ENCODE results near the gene NEURL1B.

Gene NEURL1B

DNA sequence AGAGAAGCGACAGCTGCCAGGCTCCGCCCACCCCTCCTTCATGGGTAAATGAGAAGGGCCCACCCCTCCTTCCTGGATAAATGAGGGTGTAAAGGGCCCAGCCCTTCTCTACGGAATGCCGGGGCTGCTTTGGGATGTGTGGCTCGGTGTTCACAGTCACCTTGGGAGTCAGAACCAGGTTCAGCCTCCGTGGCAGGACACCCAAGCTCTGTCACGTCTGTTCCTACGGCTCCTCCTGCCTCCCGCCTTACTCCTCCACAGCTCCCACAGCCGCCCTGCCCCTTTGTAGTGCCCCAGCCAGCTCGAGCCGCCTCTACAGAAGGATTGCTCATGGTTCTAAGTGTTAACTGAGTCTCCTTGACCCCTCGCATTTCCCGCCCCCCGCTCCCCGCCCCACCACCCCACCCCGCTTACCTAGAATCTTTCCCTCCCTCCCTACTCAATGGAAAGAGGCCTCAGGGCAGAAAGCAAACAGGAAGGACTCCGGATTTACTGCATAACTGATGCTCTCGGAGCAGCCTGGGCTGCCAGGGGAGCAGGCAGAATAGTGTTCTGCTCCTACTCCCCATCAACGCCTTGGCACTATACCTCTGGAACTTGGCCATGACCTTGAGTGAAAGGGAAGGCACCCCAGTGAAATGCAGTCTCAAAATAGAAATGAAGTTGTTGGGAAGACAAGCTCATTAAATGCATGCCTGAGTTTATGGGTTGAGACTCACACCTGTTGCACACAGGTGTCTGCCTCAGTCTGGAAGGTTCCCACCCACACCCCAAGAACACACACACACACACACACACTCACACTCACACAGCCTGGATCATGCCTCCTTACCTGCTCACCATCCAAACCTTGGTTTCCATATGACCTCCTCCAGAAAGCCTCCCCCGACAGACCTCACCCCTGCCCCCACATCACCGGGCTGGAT is 59.6 kb downstream of the NEURL1B start:
- TF ChIP-seq, protein P1, sequence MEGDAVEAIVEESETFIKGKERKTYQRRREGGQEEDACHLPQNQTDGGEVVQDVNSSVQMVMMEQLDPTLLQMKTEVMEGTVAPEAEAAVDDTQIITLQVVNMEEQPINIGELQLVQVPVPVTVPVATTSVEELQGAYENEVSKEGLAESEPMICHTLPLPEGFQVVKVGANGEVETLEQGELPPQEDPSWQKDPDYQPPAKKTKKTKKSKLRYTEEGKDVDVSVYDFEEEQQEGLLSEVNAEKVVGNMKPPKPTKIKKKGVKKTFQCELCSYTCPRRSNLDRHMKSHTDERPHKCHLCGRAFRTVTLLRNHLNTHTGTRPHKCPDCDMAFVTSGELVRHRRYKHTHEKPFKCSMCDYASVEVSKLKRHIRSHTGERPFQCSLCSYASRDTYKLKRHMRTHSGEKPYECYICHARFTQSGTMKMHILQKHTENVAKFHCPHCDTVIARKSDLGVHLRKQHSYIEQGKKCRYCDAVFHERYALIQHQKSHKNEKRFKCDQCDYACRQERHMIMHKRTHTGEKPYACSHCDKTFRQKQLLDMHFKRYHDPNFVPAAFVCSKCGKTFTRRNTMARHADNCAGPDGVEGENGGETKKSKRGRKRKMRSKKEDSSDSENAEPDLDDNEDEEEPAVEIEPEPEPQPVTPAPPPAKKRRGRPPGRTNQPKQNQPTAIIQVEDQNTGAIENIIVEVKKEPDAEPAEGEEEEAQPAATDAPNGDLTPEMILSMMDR (conservative IDR thresholded peaks at IDR 0.05; ENCODE audit: low read depth, low read length), result no peak
- peak overlapping the region; percentile 17 for H3K4me3 ChIP-seq (ENCODE audit: low read length)
- no peak for DNase-seq (ENCODE audit: low read depth)

DNA sequence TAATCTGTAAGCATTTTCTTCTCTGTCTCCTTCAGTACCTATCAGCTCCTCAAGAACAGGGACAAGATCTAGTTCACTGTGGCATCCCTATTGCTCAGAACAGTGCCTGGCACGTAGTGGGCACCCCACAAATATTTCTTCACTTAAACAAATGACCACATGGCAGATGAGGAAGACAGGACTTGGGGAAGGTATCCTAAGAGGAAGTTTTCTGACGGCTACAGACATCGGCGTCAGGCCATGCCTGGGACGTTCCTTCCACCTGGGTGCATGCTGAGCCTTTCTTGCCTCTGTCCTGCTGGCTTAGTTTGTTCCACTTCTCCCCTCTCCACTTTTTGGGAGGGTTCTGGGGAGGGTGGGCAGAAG is 60.2 kb downstream of the NEURL1B start:
- no peak for DNase-seq (ENCODE audit: low read depth)
- H3K4me3 ChIP-seq (ENCODE audit: low read length), result no peak overlapping the region
- TF ChIP-seq, protein P1 (conservative IDR thresholded peaks at IDR 0.05; ENCODE audit: low read depth, low read length), result no peak

DNA sequence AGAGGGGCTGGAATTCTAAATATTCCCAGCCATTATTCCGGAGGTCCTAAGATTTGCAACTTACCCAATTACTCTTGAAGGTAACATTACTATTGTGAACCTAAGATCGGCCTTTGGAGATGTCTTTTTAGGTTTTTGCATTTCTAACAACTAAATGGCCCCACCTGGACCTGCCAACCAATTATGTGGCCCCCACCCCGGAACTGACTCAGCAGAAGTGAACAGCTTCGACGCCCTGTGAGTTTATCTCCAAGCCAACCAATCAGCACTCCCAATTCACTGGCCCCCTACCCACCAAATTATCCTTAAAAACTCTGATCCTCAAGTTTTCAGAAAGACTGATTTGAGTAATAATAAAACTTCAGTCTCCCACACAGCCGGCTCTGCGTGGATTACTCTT is 62.9 kb downstream of the NEURL1B start:
- TF ChIP-seq, protein P1 (conservative IDR thresholded peaks at IDR 0.05; ENCODE audit: low read depth, low read length), result no peak

DNA sequence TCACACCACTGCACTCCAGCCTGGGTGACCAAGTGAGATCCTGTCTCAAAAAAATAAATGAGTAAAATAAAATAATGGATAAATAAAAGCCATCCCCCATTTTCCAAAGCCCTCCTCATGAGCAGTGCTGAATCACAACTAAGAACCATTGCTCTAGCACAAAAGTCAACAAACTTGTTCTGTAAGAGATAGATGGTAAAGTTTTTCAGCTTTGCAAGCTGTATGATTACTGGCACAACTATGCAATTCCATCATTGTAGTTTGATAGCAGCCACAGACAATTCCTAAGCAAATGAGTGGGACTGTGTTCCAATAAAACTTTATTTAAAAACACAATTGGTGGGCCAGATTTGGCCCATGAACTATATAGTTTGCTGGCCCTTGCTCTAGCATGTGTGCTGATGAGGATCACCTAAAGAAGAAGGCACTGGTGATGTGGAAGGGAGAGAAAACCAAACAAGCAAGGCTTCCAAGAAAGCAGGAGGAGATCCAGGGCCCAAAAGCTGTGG is 64.6 kb downstream of the NEURL1B start:
- no peak for DNase-seq (ENCODE audit: low read depth)
- H3K4me3 ChIP-seq (ENCODE audit: low read length), result no peak overlapping the region
- TF ChIP-seq, protein P1 (conservative IDR thresholded peaks at IDR 0.05; ENCODE audit: low read depth, low read length), result no peak

More for the DNA sequence above, 62.9 kb downstream of the NEURL1B start:
- DNase-seq (ENCODE audit: low read depth), result no peak
- no peak overlapping the region for H3K4me3 ChIP-seq (ENCODE audit: low read length)

DNA sequence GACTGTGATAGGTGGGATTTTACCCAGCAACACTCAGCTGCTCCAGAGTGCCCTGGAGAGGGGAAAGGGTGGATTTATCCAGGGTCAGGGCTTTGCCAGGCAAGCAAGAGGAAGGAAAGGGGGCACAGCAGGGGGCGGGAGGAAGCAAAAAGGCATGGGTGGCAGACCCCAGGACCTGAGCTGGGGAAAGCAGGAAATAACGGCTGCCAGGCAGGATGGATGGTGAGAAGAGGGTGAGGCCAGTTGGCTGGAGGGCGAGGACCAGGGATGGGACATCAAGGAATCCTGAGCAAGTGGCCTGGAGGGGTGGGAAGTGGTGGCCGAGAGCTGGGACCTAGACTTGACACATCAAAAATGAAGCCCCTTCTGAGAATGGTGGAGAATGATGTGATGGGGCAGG is 65.7 kb downstream of the NEURL1B start:
- H3K4me3 ChIP-seq (ENCODE audit: low read length), result no peak overlapping the region
- TF ChIP-seq, protein P1 (conservative IDR thresholded peaks at IDR 0.05; ENCODE audit: low read depth, low read length), result no peak
- DNase-seq (ENCODE audit: low read depth), result no peak

DNA sequence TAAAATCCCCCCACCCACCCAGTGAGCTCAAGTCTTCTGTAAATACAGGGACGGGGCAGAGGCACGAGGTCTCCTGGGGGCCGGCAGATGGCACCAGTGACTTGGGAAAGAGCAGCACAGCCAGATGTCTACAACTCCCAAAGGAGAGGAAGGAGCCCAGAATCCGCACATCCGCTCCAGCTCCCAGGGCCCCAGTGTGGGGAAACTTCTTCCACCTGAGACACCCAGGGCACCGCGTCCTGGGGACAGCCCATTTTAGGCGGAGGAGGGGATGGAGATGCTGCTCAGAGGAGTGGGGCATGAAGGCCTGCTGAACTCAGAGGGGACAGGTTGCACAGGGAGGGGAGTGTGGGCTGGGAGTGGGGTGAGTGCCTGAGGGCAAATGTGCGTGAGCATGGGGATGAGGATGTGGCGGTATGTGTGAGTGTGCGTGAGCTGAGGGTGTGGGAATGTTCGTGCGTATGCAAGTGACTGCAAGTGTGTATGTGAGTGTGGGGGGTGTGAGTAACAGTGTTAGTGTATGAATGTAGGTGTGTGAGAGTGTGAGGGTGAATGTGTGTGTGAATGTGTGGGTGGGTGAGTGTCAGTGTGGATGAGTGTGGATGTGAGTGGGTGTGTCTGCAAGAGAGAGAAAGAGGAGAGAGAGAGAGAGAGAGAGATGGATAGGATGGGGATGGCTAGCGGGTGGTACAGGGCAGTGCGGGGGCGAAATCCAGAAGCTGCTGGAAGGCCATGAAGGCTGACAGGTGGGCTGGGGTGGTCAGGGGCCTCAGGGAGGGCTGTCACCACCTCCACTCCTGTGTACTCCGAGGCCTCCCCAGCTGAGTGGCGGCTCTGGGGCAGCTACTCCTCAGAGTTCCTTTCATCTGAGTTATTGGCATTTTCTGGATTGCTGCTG is 66.5 kb downstream of the NEURL1B start:
- TF ChIP-seq, protein P1 (conservative IDR thresholded peaks at IDR 0.05; ENCODE audit: low read depth, low read length), result peak; percentile 69
- H3K4me3 ChIP-seq (ENCODE audit: low read length), result no peak overlapping the region
- no peak for DNase-seq (ENCODE audit: low read depth)
